Measurements from ENCODE around the gene C1QTNF12. TPM values are rescaled to one million over a fixed set of nuclear protein-coding genes. Genes with fewer than 3 reads are reported as not detected.

Gene C1QTNF12
- total RNA-seq, 4 donors from 2014 or later = 1.1 to 2.3 (median 1.4) TPM; not detected in 1

- TF ChIP-seq, protein P1, sequence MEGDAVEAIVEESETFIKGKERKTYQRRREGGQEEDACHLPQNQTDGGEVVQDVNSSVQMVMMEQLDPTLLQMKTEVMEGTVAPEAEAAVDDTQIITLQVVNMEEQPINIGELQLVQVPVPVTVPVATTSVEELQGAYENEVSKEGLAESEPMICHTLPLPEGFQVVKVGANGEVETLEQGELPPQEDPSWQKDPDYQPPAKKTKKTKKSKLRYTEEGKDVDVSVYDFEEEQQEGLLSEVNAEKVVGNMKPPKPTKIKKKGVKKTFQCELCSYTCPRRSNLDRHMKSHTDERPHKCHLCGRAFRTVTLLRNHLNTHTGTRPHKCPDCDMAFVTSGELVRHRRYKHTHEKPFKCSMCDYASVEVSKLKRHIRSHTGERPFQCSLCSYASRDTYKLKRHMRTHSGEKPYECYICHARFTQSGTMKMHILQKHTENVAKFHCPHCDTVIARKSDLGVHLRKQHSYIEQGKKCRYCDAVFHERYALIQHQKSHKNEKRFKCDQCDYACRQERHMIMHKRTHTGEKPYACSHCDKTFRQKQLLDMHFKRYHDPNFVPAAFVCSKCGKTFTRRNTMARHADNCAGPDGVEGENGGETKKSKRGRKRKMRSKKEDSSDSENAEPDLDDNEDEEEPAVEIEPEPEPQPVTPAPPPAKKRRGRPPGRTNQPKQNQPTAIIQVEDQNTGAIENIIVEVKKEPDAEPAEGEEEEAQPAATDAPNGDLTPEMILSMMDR (IDR thresholded peaks at IDR 0.05; ENCODE audit: low read depth) = no peak
These were observed 9.3 kb downstream of the C1QTNF12 start for GRCh38 chr1:1236945-1237873.

DNA sequence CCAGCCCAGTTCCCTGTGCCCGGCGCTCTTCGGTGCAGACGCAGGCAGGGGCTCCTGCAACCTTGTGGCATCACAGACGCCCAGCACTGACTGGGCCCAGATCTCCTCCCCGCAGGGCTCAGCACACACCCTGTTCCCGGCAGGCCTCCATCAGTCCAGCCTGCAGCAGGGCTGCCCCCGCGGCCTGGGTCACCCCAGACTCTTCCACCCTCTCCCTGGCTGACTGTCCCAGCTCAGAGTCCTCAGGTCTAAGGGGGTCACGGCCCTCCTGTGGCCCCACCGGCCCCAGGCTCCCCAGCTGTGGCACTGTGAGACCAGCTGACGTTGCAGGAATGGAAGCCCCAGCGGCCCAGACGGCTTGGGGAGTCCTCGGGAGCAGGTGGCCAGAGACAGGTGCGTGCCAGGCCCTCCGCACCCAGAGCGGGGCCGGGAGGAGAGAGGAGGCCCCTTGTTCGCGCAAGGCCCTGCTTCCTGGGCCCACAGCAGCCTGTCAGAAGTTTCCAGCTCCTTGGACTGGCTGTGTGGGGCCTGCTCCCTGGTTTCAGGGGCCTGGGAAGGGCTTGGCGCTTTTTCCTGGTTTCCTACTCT is 10.3 kb downstream of the C1QTNF12 start:
- TF ChIP-seq, protein P1 (IDR thresholded peaks at IDR 0.05; ENCODE audit: low read depth) = no peak

GRCh38 chr1:1235016-1235744 is 11.3 kb downstream of the C1QTNF12 start:
- TF ChIP-seq, protein P1 (IDR thresholded peaks at IDR 0.05; ENCODE audit: low read depth) = no peak

DNA sequence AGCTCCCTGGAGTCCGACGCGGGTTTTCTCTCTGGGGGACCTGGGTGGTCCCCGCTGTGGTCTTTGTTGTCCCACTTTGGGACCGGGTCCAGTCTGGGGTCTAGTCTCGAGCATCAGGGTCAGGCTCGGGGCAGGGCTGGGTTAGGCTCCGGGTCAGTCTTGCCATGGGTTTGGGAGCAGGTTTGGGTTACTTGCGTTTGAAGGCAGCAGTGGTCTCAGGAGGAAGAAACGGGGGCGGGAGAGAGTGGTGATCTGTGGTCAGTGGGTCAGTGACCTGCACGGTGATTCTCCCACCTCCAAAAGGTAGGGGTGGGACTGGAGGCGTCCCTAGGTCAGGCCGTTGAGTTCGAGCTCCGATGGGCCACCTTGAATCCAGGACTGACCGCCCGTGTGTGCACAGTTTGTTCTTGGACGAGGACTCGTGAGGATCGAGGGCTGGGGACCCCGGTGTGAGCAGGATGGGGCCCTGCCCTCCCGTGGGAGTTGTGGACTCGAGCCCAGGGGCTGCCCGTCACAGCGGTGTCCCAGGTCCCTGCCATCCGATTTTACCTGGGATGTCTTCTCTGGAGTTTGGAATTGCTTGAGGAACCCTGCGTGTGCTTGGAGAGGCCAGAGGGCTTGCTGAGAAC is 12.2 kb downstream of the C1QTNF12 start:
- TF ChIP-seq, protein P1 (IDR thresholded peaks at IDR 0.05; ENCODE audit: low read depth) = no peak

GRCh38 chr1:1233567-1233892 is 13.0 kb downstream of the C1QTNF12 start:
- TF ChIP-seq, protein P1 (IDR thresholded peaks at IDR 0.05; ENCODE audit: low read depth) = no peak

DNA sequence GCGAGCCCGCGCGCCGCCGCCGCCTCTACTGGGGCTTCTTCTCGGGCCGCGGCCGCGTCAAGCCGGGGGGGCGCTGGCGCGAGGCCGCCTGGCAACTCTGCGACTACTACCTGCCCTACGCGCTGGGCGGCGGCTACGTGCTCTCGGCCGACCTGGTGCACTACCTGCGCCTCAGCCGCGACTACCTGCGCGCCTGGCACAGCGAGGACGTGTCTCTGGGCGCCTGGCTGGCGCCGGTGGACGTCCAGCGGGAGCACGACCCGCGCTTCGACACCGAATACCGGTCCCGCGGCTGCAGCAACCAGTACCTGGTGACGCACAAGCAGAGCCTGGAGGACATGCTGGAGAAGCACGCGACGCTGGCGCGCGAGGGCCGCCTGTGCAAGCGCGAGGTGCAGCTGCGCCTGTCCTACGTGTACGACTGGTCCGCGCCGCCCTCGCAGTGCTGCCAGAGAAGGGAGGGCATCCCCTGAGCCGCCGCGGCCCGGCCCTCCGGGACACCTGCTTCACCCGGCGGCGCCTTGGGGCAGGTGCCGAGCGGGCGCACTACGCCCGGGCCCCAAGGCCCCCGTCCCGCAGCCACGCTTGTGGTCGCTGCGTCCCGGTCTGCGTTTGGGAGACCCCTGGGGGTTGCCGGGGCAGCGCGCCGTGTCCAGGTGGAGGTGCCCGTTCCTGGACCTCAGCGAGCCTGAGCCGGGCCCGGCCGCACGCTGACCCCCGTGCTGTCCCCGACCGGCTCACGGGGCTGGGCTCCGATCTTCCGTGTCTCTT is 13.5 kb downstream of the C1QTNF12 start:
- TF ChIP-seq, protein P1 (IDR thresholded peaks at IDR 0.05; ENCODE audit: low read depth) = no peak

Data from subcutaneous adipose tissue (tissue), 4 donors.